Limb (tissue), 2 donors: ENCODE data around the gene DUSP16.
A peak's percentile ranks its signal among the peaks of the same experiment; 100 is the strongest.
"Not testable (repeated sequence)": the region's sequence is repeated elsewhere in the genome, so short reads cannot be mapped to it uniquely, and the experiment has no call there.

Experiments
- DNase-seq, 2 donors: peaks; one replicate each; pipeline ENCODE4 v3.0.0-alpha.2; 2016; ENCODE audit errors: extremely low spot score in 2 of 2

Gene DUSP16

DNA sequence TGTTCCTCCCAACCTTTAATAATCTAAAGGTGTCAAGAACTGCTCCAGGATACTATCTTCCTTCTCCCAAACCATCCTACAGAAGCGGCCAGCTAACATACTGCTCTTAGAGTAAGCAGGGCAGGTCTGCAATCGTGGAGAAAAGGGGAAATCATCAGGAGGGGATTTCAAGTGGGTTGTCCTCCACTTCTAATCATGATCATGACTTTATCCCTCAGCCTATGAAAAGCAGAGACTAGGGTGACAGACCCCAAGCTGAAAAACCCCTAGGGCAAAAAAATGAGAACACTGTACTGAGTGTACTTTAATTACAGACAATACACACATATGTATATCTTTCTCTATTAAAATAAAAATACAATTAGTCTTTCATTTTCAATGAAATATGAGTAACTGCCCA, 13.9 kb downstream of the DUSP16 start:
- no peak for DNase-seq

- DNase-seq: no peak
These were observed 16.3 kb downstream of the DUSP16 start for GRCh38 chr12:12546314-12546772.

- no peak for DNase-seq
These were observed 18.7 kb downstream of the DUSP16 start for GRCh38 chr12:12543959-12544358.

GRCh38 chr12:12542964-12543363, 19.7 kb downstream of the DUSP16 start:
- DNase-seq: no peak

DNA sequence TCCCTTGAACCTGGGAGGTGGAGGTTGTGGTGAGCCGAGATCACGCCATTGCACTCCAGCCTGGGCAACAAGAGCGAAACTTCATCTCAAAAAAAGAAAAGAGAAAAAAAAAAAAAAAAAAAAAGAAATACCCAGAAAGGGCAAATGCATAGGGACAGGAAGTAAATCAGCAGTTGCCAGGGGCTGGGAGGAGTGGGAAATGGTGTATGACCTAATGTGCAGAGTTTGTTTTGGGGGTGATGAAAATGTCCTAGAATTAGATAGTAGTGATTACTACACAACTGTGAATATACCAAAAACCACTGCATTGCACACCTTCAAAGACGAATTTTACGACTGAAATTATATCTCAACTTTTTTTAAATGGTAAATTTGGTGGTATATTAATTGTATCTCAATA, 20.4 kb downstream of the DUSP16 start:
- DNase-seq: no peak

DNA sequence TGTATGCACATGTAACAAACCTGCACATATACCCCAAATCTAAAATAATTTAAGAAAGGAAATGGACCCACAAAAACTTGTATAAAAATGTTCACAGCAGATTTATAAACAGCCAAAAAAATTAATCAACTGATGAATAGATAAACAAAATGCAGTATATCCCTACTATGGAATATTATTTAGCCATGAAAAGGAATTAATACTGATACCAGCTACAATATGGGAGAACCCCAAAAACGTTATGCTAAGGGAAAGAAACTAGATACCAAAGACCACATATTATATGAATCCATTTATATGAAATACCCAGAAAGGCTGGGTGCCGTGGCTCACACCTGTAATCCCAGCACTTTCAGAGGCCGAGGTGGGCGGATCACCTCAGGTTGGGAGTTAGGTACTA, 20.9 kb downstream of the DUSP16 start:
- no peak for DNase-seq

DNA sequence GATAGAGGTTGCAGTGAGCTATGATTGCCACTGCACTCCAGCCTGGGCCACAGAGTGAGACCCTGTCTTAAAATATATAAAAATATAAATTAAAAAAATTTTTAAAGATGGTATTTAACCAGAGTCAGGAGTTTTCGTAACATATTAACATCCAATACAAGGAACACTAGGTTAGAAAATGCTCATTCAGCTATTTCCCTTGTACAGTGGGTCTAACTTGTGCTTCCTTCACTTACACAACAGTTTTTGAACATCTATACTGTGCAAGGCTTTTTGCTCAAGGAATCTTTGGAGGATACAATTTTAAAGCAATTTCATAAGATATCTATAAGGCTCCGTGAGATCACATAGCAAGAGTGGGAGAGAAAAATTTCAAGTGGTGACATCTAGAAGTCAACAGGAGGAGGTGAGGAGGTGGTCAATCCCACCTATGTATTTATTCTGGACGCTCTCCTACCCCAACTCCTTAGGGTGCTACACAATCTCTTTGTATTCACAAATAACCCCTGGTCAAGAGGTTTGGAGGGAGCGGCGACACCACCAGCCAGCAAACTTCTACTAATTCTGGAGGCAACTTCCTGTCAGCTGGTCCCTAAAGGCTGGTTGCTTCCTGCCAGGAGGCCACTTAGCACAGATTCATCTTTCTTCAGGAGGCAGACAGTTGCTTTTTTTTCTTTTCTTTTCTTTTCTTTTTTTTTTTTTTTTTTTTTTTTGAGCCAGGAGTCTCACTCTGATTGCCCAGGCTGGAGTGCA, 22.2 kb downstream of the DUSP16 start:
- no peak for DNase-seq

DNA sequence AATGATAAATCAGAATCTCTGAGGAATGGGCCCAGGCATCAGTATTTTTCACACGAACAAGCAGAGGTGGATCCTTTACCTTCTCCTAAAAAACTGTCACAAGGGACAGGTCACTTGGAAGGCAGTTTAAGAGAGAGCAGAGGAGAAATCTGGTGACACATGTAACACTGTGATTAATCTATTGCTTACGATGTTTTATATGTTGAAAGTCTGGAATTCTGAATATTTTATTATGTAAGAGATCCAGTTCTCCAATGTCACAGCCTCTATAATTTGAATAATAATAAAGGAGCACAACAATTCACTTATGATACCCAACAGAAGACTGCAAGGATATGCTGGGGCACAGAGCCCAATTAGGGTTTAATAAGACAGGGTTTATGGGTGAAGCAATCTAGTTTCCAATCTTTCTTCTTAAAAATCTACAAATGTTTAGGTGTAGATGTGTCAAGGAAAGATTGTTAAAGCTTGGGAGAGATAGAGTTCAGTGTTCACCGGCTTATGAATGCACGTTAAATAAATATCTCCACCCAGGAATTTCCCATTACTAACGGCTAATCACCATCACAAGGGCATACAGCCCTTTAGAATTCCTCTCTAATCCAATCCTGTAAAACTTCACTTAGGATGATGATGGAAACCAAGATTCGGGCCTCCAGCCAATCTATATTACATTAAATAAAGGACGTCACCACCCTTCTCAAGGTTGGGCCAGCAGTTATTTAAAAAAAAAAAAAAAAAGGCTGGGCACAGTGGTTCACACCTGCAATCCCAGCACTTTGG, 23.4 kb downstream of the DUSP16 start:
- DNase-seq: no peak

DNA sequence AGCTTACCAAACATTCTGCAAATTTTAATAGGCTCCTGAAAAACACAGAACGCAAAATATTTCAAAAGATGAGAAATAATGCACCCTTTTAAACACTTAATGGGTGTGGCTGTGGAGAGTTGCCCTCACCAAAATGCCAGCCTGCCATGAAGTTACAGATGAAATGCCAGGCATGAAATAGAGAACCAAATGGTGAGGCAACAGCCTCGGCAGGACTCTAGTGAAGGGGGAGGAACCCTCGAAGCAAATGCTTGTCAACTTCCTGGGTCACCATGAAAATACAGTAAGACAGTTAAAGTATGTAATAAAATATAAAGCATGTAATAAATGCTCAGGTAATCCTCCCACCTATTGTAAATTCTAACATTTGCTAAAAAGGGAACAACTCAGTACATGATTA, 24.1 kb downstream of the DUSP16 start:
- DNase-seq: no peak

- no peak for DNase-seq
These were observed 25.2 kb downstream of the DUSP16 start for GRCh38 chr12:12537421-12537820.

DNA sequence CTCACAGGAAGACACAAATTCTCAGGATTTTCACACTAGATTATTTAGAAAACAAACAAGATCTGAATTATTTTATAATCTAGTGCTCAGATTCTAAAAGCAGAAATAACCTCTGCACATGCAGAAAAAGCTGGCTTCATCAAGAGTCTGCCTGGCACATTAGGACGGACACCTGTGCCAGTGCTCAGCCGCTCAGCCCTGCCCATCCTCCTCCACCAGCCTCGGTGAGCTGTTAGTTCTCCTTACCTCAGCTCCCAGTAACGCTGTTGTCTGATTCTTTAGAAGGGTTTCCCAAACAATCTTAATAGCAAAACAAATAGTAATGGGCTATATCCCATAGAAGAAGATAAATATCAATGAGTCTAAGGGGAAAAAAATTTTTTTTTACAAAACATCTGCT, 27.7 kb downstream of the DUSP16 start:
- DNase-seq: no peak

- no peak for DNase-seq
These were observed 28.3 kb downstream of the DUSP16 start for GRCh38 chr12:12534166-12534866.

GRCh38 chr12:12533238-12533829, 29.3 kb downstream of the DUSP16 start:
- DNase-seq: peak; percentile 84 to 85

GRCh38 chr12:12531194-12531593, 31.5 kb downstream of the DUSP16 start:
- no peak for DNase-seq

GRCh38 chr12:12529783-12530421, 32.8 kb downstream of the DUSP16 start:
- DNase-seq: no peak

- DNase-seq: no peak
These were observed 34.0 kb downstream of the DUSP16 start for GRCh38 chr12:12528361-12529270.

GRCh38 chr12:12527820-12528296, 34.8 kb downstream of the DUSP16 start:
- DNase-seq: no peak

GRCh38 chr12:12524128-12524527, 38.5 kb downstream of the DUSP16 start:
- DNase-seq: no peak

- no peak for DNase-seq
These were observed 39.4 kb downstream of the DUSP16 start for GRCh38 chr12:12523229-12523628.

DNA sequence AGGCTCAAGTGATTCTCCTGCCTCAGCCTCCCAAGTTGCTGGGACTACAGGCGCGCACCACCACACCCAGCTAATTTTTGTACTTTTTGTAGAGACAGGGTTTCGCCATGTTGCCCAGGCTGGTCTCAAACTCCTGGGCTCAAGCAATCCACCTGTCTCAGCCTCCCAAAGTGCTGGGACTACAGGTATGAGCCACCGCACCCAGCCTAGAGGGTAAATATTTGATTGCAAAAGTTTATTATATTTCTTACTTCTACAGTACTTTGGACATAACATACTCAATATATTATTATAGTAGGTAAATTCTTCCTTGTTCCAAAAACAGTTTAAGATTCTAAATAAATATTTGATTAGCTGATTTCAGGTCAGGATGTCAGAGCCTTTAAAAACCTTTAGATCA, 40.0 kb downstream of the DUSP16 start:
- DNase-seq: not testable (repeated sequence)
